GM15510 (cell line): ENCODE data around the gene CSF3R.
A peak's percentile ranks its signal among the peaks of the same experiment; 100 is the strongest.

ENCODE experiments used
- POLR2A ChIP-seq: IDR thresholded peaks from 3 replicates; pipeline ENCODE4 v1.6.1; 2011; ENCODE audit warnings: borderline replicate concordance; ENCODE audit not compliant: insufficient read length; ENCODE audit errors: extremely low read depth

The CSF3R gene

DNA sequence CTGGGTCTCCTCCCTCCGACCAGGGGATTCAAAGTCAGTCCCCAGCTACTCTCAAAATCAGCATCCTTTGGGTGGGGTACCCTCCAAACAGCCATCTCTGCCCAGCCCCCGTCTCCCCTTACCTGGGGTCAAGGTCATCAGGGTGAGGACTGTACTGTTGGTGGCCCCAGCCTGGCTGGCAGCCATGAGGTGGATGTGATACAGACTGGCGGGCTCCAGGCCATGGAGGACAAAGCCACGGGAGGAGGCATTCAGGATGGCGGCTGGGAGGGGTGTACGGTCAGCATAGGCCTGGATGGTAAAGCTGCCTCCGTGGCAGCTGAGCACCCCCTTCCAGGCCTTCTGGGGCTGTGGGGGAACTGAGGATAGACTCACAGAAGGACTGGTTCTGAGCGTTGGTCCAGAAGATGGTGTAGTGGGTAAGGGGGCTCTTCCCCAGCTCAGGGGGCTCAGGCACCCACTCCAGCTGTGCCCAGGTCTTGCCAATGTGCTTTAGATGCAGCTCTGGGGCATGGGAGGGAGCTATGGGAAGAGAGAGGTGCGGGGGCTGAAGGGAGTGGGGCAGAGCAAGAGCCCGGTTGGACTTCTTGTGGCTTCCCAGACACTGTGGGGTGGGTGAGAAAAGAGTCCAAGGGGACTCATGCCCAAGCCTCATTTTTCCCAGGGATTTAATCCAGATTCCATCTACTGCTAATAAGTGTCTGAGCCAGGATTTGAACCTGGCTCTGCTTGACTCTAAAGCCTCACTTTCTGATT lies 14.8 kb downstream of the CSF3R start:
- TF ChIP-seq POLR2A, result no peak

GRCh38 chr1:36467027-36467410 lies 15.7 kb downstream of the CSF3R start:
- TF ChIP-seq POLR2A, result no peak

- no peak for TF ChIP-seq POLR2A
These were observed 16.2 kb downstream of the CSF3R start for GRCh38 chr1:36466370-36467026.

DNA sequence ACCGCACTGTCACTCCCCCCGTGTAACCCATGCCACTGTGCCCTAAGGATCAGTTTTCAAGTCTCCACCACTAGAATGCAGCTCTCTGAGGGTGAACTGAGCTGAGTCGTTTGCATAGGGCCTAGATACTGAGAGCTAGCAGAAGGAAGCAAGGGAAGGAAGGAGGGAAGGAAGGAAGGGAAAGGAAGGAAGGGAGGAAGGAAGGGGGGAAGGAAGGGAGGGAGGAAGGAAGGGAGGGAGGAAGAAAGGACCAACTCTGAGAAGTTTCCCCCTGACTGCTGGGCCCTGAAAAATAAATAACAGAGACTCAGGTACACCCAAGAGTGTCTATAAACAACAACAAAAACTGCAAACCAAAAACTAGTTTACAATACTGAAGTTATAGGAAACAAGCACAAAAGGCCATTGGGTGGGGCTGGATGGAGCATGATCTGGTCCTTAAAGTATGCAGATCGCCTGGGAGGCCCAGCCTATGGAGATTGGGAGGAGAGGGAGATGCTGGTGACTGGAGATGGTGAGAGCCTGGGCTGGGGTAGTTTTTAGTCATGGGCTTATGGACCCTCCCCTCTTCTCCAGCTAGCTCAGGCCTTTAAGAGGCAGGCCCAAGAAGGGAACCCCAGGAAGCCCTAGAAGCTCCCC lies 16.9 kb downstream of the CSF3R start:
- TF ChIP-seq POLR2A, result no peak

- no peak for TF ChIP-seq POLR2A
These were observed 17.9 kb downstream of the CSF3R start for GRCh38 chr1:36464605-36465393.

GRCh38 chr1:36463803-36464604 lies 18.7 kb downstream of the CSF3R start, which contains the start of gene MRPS15:
Gene MRPS15 (minus strand): TSS chr1:36464384. CDS start chr1:36464275, 109 bp downstream.
- TF ChIP-seq POLR2A, result peak; percentile 93

DNA sequence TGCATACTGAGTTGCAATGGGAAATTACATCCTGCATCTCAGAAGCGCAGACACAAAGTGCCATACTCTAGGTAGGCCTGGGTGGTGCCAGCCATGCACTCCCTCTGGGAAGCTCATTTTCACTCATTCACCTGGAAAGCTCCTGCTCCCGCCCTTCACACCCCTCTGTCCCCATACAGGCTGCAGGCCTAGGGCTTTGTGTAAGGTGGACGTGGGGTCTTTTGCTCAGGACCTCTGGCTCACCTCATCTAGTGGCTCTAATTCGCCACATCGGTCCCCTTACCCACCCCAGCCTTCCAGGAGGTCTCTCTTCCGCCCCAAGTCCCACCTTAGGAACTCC lies 19.3 kb downstream of the CSF3R start:
- TF ChIP-seq POLR2A, result no peak

GRCh38 chr1:36458910-36459309 lies 23.8 kb downstream of the CSF3R start:
- TF ChIP-seq POLR2A, result no peak

GRCh38 chr1:36457691-36458090 lies 25.0 kb downstream of the CSF3R start:
- no peak for TF ChIP-seq POLR2A

- TF ChIP-seq POLR2A, result no peak
These were observed 26.3 kb downstream of the CSF3R start for GRCh38 chr1:36456391-36456928.

DNA sequence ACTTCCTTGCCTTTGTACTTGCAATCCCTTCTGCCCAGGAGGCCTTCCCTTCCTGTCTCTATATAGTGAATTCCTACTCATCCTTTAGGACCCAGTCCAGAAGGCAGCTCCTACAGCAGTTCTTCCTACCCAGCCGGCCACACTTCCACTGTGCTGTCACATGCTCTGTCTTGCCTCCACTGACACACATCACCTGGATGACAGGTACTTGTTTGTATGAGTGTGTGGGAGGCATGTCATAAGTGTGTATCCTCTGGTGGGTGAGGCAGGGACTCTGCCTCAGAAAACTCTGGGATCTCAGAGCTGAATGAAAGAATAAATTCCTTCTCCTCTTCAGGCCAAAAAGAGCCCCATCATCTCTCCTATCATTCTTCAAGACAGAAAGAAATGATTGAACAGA lies 27.3 kb downstream of the CSF3R start:
- no peak for TF ChIP-seq POLR2A

GRCh38 chr1:36453600-36454388 lies 28.9 kb downstream of the CSF3R start:
- no peak for TF ChIP-seq POLR2A

DNA sequence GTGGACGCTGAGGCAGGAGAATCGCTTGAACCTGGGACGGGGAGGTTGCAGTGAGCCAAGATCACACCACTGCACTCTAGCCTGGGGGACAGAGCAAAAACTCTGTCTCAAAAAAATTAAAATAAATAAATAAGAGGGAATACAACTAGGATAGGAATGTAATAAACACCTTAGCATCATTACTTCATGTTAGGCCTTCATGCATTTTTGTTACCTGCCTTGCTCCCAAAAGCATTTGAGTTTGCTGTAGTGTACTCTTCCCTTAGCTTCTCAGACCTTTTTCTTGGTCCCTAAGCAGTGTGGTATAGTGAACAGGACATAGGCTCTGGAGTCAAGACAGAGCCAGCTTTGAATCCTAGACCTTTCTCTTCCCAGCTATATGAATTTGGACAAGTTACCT lies 29.7 kb downstream of the CSF3R start:
- no peak for TF ChIP-seq POLR2A
